Suprapubic skin (tissue), 4 donors: ENCODE results near the gene ROBO1.

Experiments
- CTCF ChIP-seq, 2 donors: fragments of 200-600 bp in 1 of 2; fragments of 450-650 bp in 1 of 2; sonication (generic) in 1 of 2; IDR thresholded peaks; one replicate each; pipeline ENCODE4 v1.5.1; 2016 to 2019; ENCODE audit warnings: antibody characterized with exemption in 2 of 2, mild to moderate bottlenecking in 1 of 2, moderate library complexity in 1 of 2
- EP300 ChIP-seq: sonication (generic); formaldehyde crosslinking; IDR thresholded peaks from one replicate; pipeline ENCODE4 v1.6.1; 2017; ENCODE audit warnings: antibody characterized with exemption
- POLR2A ChIP-seq, 2 donors: fragments of 450-650 bp; IDR thresholded peaks; one replicate each; pipeline ENCODE4 v1.6.1; 2017; ENCODE audit warnings: antibody characterized with exemption in 2 of 2, mild to moderate bottlenecking in 2 of 2, moderate library complexity in 2 of 2
- POLR2AphosphoS5 ChIP-seq, 3 donors: sonication (generic); formaldehyde crosslinking; IDR thresholded peaks; one replicate each; pipeline ENCODE4 v1.6.1; 2017; ENCODE audit warnings: antibody characterized with exemption in 3 of 3

GRCh38 chr3:79632842-79633241, 135.0 kb downstream of the ROBO1 start:
- TF ChIP-seq CTCF (IDR thresholded peaks at IDR 0.05), result no peak
- TF ChIP-seq POLR2A (IDR thresholded peaks at IDR 0.05), result no peak
- TF ChIP-seq POLR2AphosphoS5 (IDR thresholded peaks at IDR 0.05), result no peak
- TF ChIP-seq EP300, result no peak
